GM19099 (cell line): ENCODE results near the gene SERPINI1.

Experiments used
- POLR2A ChIP-seq: IDR thresholded peaks from 3 replicates; pipeline ENCODE4 v1.6.1; 2011; ENCODE audit warnings: low read depth; ENCODE audit not compliant: insufficient read length; ENCODE audit errors: extremely low read depth

Gene SERPINI1

DNA sequence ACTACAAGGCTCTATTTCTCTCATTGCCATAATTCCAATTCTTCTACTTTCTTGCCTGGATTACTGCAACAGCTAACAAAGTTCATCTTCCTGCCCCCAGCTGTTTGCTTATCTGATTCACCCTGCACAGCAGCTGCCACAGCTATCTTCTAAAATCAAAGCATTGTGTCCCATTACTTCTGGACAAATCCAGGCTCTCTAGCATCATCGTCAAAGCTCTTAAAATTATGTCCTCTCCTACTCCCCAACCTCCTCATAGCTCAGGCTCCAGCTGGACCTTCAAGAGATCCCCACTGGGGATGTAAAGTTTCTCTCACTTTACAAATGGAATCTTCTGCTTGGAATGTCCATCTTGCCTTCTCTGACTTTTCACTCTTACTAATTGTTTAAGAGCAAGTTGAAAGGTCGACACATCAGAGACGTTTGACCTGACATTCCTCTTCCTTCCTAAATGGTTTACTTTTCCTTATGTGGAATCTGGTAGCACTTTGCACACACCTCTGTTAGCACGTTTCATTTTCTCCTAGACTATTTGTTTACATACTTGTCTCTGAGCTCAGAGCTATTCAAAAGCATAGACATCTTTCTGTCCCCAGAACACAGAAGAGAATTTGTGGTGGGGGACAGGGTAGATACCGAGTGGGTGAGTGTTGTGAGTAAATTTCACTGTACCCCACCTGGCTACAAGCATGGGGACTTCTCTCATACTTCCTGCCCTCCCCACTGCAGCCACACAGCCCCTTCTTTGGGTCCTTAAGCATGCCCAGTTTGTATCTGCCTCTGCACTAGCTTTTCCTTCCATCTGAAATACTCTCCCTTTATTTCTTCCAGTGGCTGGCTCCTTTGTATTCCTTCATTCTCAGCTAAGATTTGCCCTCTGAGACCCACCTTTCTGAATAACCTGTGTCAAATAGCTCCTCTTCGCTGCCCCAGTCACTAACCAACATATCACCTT lies 77.9 kb downstream of the SERPINI1 start:
- TF ChIP-seq POLR2A, result no peak

DNA sequence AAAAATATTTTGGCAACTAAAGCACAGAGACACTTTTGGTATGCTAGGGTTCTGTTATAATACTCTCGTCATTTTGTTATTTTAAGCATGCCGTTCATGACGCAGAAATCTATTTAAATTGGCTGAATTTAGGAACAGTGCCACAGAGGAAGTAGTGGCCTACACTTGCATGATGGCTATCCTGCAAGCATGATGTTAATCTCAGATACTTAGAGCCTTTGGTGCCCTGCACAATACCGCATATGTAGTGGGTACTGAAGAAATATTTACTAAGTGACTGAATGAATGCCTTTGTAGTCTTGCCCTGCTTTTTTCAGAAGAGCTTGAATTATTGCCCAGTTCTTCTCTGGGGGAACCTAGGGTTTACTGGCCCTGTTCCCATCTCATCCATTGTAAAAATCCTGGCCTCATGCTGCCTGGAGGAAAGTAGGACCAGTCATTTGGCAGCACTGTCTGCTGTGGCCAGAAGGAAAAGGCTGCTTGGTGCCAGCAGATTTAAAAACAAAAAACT lies 79.0 kb downstream of the SERPINI1 start:
- no peak for TF ChIP-seq POLR2A

GRCh38 chr3:167816953-167817352 lies 81.4 kb downstream of the SERPINI1 start:
- TF ChIP-seq POLR2A, result no peak

- TF ChIP-seq POLR2A, result no peak
These were observed 84.8 kb downstream of the SERPINI1 start for GRCh38 chr3:167820102-167820865.

DNA sequence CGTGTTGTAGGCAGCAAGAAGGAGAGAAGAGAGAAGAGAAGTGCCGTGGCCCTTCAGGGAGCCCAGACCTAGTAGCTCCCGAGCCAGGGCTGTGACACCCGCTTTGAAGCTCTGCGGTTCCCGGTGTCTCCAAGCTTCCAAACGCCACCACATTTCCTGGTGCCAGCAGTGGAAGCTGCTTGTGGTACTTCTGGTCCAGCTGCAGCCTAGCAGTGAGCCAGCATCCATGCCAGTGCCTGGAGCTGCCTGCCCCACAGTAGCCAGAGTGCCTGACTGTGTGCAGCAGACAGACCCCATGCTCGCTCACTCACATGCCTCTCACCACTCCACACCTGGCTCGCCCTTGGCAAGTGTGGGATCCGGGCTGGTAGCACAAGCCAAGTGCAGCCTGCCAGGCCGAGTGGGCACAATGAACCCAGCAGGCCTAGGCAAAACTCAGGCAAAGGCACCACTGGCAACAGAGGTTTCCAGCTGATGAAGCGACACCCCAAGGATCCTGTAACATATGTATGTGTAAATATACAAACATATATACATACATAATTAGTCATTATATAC lies 85.8 kb downstream of the SERPINI1 start:
- no peak for TF ChIP-seq POLR2A

DNA sequence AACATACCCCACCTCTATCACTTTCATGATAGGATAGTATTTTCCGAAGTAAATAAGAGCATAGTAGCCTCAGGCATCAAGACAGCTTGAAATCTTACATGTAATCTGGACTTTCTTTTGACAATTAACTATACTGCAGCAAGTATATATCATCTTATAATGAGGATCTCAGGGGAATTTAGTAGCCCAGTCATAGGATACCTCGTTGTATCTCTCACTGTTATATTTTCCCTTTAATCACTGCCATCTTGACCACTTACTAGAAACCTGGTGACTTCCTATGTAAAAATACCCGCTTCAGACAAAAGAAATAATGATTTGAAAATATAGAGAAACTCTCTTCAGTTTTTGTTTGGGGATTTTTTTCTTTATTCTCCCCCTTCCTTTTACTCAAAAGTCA lies 88.2 kb downstream of the SERPINI1 start:
- TF ChIP-seq POLR2A, result no peak

- no peak for TF ChIP-seq POLR2A
These were observed 93.5 kb downstream of the SERPINI1 start for GRCh38 chr3:167829071-167829470.

- no peak for TF ChIP-seq POLR2A
These were observed 94.5 kb downstream of the SERPINI1 start for GRCh38 chr3:167830007-167830406.

- no peak for TF ChIP-seq POLR2A
These were observed 99.8 kb downstream of the SERPINI1 start for GRCh38 chr3:167835359-167835758.

DNA sequence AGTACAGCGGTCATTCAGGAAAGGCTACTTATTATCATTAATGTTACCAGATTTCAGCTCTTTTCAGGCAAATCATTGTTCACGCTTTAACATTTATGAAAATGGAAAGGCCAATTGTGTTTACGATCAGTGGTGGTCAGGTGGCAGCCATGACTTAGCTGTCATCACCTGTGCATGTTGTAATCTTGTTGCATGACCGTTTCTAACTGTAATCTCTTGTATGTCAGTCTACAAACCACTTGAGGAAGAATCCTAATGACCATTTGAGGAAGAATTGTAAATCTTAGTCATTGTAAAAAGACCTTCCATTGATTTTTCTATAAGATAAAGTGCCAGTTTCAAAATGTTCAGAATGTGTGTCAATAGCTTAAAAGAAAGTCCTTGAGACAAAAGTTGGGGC lies 100.4 kb downstream of the SERPINI1 start:
- TF ChIP-seq POLR2A, result no peak

DNA sequence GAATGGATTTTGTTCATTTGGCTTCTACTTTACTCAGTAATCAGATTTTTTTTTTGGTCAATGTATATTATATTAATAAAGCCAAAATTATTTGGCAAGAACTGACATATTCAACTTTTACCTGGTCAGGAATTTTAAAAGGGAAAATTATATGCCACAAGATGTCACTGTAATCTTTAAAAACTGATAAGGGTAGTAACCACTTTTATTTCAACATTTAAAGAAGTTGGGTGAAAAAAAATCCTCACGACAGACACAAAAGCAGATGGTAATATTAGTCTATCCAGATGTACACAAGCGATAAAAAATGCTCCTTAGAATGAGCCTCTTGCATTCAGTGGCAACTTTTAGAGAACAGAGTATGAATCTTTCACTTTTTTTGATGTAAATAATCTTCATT lies 101.9 kb downstream of the SERPINI1 start:
- TF ChIP-seq POLR2A, result no peak

DNA sequence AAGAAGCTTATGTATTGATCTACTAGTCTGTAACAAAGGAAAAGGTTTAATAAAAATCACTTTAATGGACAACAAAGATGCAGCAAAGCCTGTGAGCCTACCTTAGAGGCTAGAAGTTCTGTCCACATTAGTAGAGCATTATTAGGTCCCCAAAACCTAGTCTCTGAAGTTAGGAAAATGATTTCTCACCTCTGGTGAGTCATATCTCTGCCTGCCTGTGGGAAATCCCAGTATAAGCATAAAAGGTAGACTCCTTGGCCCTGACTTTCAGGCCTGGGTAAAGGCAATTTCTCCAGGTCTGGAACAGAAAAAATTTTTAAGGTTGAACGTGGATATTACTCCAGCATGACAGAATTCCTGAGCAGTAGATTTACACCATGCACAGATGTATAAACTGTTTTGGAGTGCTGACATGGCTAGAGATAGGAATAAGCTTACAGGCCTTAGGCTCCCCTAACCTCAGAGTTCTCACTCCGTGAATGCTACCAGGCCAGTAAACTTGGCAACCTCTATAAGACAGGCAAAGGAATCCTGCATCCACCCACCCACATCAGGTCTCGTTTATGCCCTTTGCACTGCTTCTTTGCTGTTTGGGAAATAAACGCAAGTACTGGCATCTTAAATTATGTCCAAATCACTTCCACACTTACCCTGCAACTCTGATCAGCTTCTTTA lies 104.1 kb downstream of the SERPINI1 start:
- TF ChIP-seq POLR2A, result no peak

DNA sequence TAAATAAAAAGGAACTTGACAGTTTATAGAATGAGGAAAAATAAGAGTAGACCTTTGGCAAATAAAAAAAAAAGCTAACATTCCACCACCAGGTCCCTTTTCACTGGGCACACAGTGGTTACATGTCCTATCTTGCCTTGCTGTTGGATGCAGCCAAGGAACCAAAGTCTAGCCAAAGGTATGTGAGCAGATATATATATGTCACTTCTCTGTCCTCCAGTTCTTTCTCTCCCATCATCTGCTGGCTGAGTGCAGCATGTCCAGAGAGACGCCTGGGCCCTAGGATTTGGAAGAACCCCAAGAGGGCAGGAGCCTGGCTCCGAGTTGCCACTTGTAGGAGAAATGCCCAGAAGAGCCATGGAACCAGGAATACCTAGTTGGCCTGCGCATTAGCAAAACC lies 104.7 kb downstream of the SERPINI1 start:
- no peak for TF ChIP-seq POLR2A

- no peak for TF ChIP-seq POLR2A
These were observed 108.0 kb downstream of the SERPINI1 start for GRCh38 chr3:167843481-167843880.

GRCh38 chr3:167843886-167844285 lies 108.4 kb downstream of the SERPINI1 start:
- no peak for TF ChIP-seq POLR2A

- no peak for TF ChIP-seq POLR2A
These were observed 109.0 kb downstream of the SERPINI1 start for GRCh38 chr3:167844528-167844927.

DNA sequence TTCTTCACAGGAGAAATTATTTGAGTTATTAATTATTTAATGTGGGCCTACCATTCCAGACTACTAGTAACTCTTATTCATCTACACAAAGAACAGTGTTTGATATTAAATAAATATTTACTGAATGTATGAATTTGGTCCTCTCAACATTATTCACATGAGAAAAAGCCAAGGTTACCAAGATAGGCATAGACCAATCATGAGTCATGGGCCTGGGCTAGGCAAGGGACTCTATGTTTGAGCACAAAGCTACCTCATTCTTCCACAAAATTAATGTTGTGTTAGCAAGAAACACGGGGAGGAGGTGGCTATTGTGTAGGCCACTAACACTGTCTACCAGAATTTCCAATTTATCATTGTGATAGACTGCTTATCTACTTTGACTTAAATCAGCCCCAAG lies 115.7 kb downstream of the SERPINI1 start:
- no peak for TF ChIP-seq POLR2A
